IPS DF 6.9 (cell line): ENCODE results near the gene TRMT1.

Experiments
- DNase-seq: peaks from one replicate; pipeline ENCODE4 v3.0.0-alpha.2; 2013; ENCODE audit warnings: low read depth, low spot score
- H3K27ac ChIP-seq: one replicate; pipeline ENCODE4 v1.5.1; 2013; ENCODE audit warnings: low read length, control low read depth
- H3K27me3 ChIP-seq: 2 replicates; pipeline ENCODE4 v1.6.1; 2013; ENCODE audit warnings: mild to moderate bottlenecking, low read length; ENCODE audit not compliant: control insufficient read depth, insufficient read depth
- H3K36me3 ChIP-seq: 2 replicates; pipeline ENCODE4 v1.6.1; 2013; ENCODE audit warnings: low read length; ENCODE audit not compliant: control insufficient read depth, insufficient read depth
- H3K4me1 ChIP-seq: 2 replicates; pipeline ENCODE4 v1.6.1; 2013; ENCODE audit warnings: low read length; ENCODE audit not compliant: control insufficient read depth, insufficient read depth
- H3K4me3 ChIP-seq: 2 replicates; pipeline ENCODE4 v1.5.1; 2013; ENCODE audit warnings: mild to moderate bottlenecking, low read length
- H3K9me3 ChIP-seq: 2 replicates; pipeline ENCODE4 v1.6.1; 2013; ENCODE audit warnings: low read length, inconsistent platforms; ENCODE audit not compliant: control insufficient read depth, insufficient read depth
- WGBS: extraction: QIAGEN DNeasy Blood & Tissue Kit; methylation state at CpG from one replicate; pipeline ENCODE4 v1.1.7; 2013; ENCODE audit warnings: mixed read lengths, missing lambda C conversion rate; ENCODE audit not compliant: insufficient read length, insufficient coverage; 5-methylcytosine and 5-hydroxymethylcytosine counted together

Gene TRMT1

GRCh38 chr19:13078381-13078780 lies 38.2 kb downstream of the TRMT1 start:
- WGBS = no CpG with 5 or more reads among the region's 10 CpGs
- no peak overlapping the region for H3K4me3 ChIP-seq
- no peak overlapping the region for H3K27ac ChIP-seq
- DNase-seq = no peak
- H3K36me3 ChIP-seq = no peaks in the 10 kb centered on the region
- H3K4me1 ChIP-seq = peaks cover 11% of the 10 kb centered on the region
- H3K27me3 ChIP-seq = no peaks in the 10 kb centered on the region
- H3K9me3 ChIP-seq = no peaks in the 10 kb centered on the region

GRCh38 chr19:13077240-13077639 lies 39.3 kb downstream of the TRMT1 start:
- H3K4me1 ChIP-seq = peaks cover 11% of the 10 kb centered on the region
- WGBS = no CpG with 5 or more reads among the region's 11 CpGs

GRCh38 chr19:13076787-13077186 lies 39.8 kb downstream of the TRMT1 start:
- no CpG with 5 or more reads among the region's 6 CpGs for WGBS
- DNase-seq = no peak
- Histone ChIP-seq H3K4me3 (no peak overlapping the region), H3K27me3 (no peaks in the 10 kb centered on the region), H3K36me3 (no peaks in the 10 kb centered on the region), H3K27ac (no peak overlapping the region), H3K9me3 (no peaks in the 10 kb centered on the region), H3K4me1 (peaks cover 11% of the 10 kb centered on the region)

More at GRCh38 chr19:13077240-13077639, 39.3 kb downstream of the TRMT1 start:
- H3K36me3 ChIP-seq = no peaks in the 10 kb centered on the region
- no peak for DNase-seq
- no peak overlapping the region for H3K27ac ChIP-seq
- H3K9me3 ChIP-seq = no peaks in the 10 kb centered on the region
- H3K27me3 ChIP-seq = no peaks in the 10 kb centered on the region
- no peak overlapping the region for H3K4me3 ChIP-seq

- Histone ChIP-seq H3K27me3 (no peaks in the 10 kb centered on the region), H3K36me3 (no peaks in the 10 kb centered on the region), H3K4me3 (no peak overlapping the region), H3K27ac (no peak overlapping the region), H3K9me3 (no peaks in the 10 kb centered on the region), H3K4me1 (peaks cover 11% of the 10 kb centered on the region)
- no peak for DNase-seq
- no CpG with 5 or more reads among the region's 8 CpGs for WGBS
Measured at GRCh38 chr19:13076320-13076719, 40.2 kb downstream of the TRMT1 start.

GRCh38 chr19:13074378-13074777 lies 42.2 kb downstream of the TRMT1 start:
- DNase-seq = no peak
- no peak overlapping the region for H3K27ac ChIP-seq
- peaks cover 10% of the 10 kb centered on the region for H3K4me1 ChIP-seq

GRCh38 chr19:13073263-13073662 lies 43.3 kb downstream of the TRMT1 start:
- Histone ChIP-seq H3K27ac (no peak overlapping the region), H3K4me3 (no peak overlapping the region), H3K4me1 (peaks cover 6% of the 10 kb centered on the region), H3K27me3 (no peaks in the 10 kb centered on the region), H3K36me3 (no peaks in the 10 kb centered on the region), H3K9me3 (no peaks in the 10 kb centered on the region)
- DNase-seq = no peak
- WGBS = no CpG with 5 or more reads among the region's 5 CpGs

More at GRCh38 chr19:13074378-13074777, 42.2 kb downstream of the TRMT1 start:
- no CpG with 5 or more reads among the region's 4 CpGs for WGBS
- no peaks in the 10 kb centered on the region for H3K9me3 ChIP-seq
- no peak overlapping the region for H3K4me3 ChIP-seq
- no peaks in the 10 kb centered on the region for H3K27me3 ChIP-seq
- H3K36me3 ChIP-seq = no peaks in the 10 kb centered on the region

- H3K4me1 ChIP-seq = peaks cover 2% of the 10 kb centered on the region; the same call in 1 of the 2 replicates
- H3K36me3 ChIP-seq = no peaks in the 10 kb centered on the region
- H3K27ac ChIP-seq = no peak overlapping the region
- DNase-seq = no peak
- H3K27me3 ChIP-seq = no peaks in the 10 kb centered on the region
- no CpG with 5 or more reads among the region's 9 CpGs for WGBS
- no peak overlapping the region for H3K4me3 ChIP-seq
- no peaks in the 10 kb centered on the region for H3K9me3 ChIP-seq
Measured at GRCh38 chr19:13072188-13072908, 44.2 kb downstream of the TRMT1 start.

GRCh38 chr19:13071444-13072187 lies 44.9 kb downstream of the TRMT1 start:
- no peaks in the 10 kb centered on the region for H3K36me3 ChIP-seq
- no peaks in the 10 kb centered on the region for H3K4me1 ChIP-seq
- no CpG with 5 or more reads among the region's 9 CpGs for WGBS
- no peak overlapping the region for H3K4me3 ChIP-seq
- H3K27ac ChIP-seq = no peak overlapping the region
- no peaks in the 10 kb centered on the region for H3K27me3 ChIP-seq
- no peaks in the 10 kb centered on the region for H3K9me3 ChIP-seq
- DNase-seq = no peak

GRCh38 chr19:13070425-13071140 lies 46.0 kb downstream of the TRMT1 start:
- no peak overlapping the region for H3K27ac ChIP-seq

More at GRCh38 chr19:13070425-13071140, 46.0 kb downstream of the TRMT1 start:
- no peak overlapping the region for H3K4me3 ChIP-seq
- no peaks in the 10 kb centered on the region for H3K36me3 ChIP-seq
- H3K9me3 ChIP-seq = no peaks in the 10 kb centered on the region
- H3K27me3 ChIP-seq = no peaks in the 10 kb centered on the region
- H3K4me1 ChIP-seq = no peaks in the 10 kb centered on the region
- DNase-seq = no peak
- no CpG with 5 or more reads among the region's 32 CpGs for WGBS
